ENCODE results near the gene PRICKLE4.

Gene PRICKLE4

DNA sequence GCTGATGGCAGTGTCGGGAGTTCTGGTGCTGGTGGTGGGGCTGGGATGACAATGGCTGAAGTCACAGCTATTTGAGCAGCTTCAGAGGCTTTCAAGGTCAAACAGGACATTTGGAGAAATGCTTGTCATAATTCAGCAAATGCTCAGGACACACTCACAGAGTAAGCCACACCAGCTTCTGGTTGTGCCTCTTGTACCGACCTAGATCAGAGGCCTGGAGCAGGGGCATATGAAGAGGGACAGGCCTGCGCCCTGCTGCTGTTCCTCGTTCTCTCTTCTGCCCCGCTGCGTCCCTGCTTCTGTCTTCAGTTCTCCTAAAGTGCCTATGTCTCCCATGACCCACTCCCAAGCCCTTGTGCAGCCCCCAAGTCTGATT lies 32.5 kb upstream of the PRICKLE4 start:
- no peak overlapping the region for H3K4me3 ChIP-seq (ENCODE audit: insufficient read length, low read depth)

DNA sequence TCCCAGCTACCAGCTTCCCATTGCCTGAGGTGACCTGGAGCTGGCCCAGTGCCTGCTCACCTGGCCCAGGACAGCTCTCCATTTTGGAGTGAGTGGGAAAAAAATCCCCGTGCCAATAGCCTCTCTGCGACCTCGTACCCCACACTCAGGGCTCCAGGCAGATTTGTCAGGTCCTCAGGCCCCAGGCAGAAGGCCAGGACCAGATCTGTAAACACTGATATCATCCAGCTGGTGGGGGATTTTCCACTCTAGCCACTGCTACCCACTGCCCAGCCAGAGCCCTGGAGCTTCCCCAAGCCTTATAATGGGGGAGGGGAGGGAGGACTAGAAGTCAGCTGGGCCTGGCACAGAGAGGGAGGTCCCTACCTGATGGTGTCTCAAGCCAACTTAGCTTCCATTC lies 32.0 kb upstream of the PRICKLE4 start:
- DNase-seq (ENCODE audit: low read depth, low spot score): no peak
- Histone ChIP-seq H3K9ac (ENCODE audit: insufficient read length, low read depth) (no peak overlapping the region), H3K4me1 (ENCODE audit: insufficient read depth, insufficient read length) (peaks cover 3% of the 10 kb centered on the region), H3K9me3 (ENCODE audit: insufficient read depth, low read length) (no peaks in the 10 kb centered on the region), H3K36me3 (ENCODE audit: insufficient read depth, insufficient read length, low read length) (no peaks in the 10 kb centered on the region), H3K27me3 (ENCODE audit: insufficient read depth, insufficient read length) (no peaks in the 10 kb centered on the region), H3K4me3 (ENCODE audit: insufficient read length, low read depth) (no peak overlapping the region)
- TF ChIP-seq SUZ12 (IDR thresholded peaks at IDR 0.05; ENCODE audit: extremely low read depth, insufficient read depth, insufficient read length) (no peak), YY1 (IDR thresholded peaks at IDR 0.05; ENCODE audit: insufficient read depth, insufficient read length) (no peak), ZNF274 (IDR thresholded peaks at IDR 0.05; ENCODE audit: low read depth, low read length) (no peak)

More for the DNA sequence above, 32.5 kb upstream of the PRICKLE4 start:
- no peak for TF ChIP-seq YY1 (IDR thresholded peaks at IDR 0.05; ENCODE audit: insufficient read depth, insufficient read length)
- no peaks in the 10 kb centered on the region for H3K27me3 ChIP-seq (ENCODE audit: insufficient read depth, insufficient read length)
- no peaks in the 10 kb centered on the region for H3K36me3 ChIP-seq (ENCODE audit: insufficient read depth, insufficient read length, low read length)
- H3K9me3 ChIP-seq (ENCODE audit: insufficient read depth, low read length): no peaks in the 10 kb centered on the region
- no peak for DNase-seq (ENCODE audit: low read depth, low spot score)
- H3K4me1 ChIP-seq (ENCODE audit: insufficient read depth, insufficient read length): peaks cover 3% of the 10 kb centered on the region
- no peak overlapping the region for H3K9ac ChIP-seq (ENCODE audit: insufficient read length, low read depth)

DNA sequence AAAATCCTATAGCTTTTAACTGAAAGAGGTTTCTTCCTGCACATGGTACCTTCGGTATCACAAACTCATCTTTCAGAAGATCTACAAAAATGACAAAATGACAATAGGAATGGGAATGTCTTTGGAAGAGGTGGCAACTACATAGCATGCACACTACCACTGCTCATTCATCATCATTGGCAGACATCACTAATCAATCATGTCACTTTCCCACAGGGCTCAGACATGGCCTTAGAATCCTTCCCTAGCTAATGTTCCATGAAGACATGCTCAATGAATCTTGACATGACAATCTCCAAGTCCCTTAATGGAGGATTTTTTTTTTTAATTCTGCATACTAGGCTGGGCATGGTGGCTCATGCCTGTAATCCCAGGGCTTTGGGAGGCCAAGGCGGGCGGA lies 30.2 kb upstream of the PRICKLE4 start:
- Histone ChIP-seq H3K4me1 (ENCODE audit: insufficient read depth, insufficient read length) (peaks cover 3% of the 10 kb centered on the region), H3K4me3 (ENCODE audit: insufficient read length, low read depth) (no peak overlapping the region), H3K9me3 (ENCODE audit: insufficient read depth, low read length) (no peaks in the 10 kb centered on the region), H3K27me3 (ENCODE audit: insufficient read depth, insufficient read length) (no peaks in the 10 kb centered on the region), H3K9ac (ENCODE audit: insufficient read length, low read depth) (no peak overlapping the region), H3K36me3 (ENCODE audit: insufficient read depth, insufficient read length, low read length) (no peaks in the 10 kb centered on the region)
- no peak for DNase-seq (ENCODE audit: low read depth, low spot score)
- TF ChIP-seq ZNF274 (IDR thresholded peaks at IDR 0.05; ENCODE audit: low read depth, low read length) (no peak), SUZ12 (IDR thresholded peaks at IDR 0.05; ENCODE audit: extremely low read depth, insufficient read depth, insufficient read length) (no peak), YY1 (IDR thresholded peaks at IDR 0.05; ENCODE audit: insufficient read depth, insufficient read length) (no peak)

- H3K4me1 ChIP-seq (ENCODE audit: insufficient read depth, insufficient read length): peaks cover 7% of the 10 kb centered on the region
- TF ChIP-seq YY1 (IDR thresholded peaks at IDR 0.05; ENCODE audit: insufficient read depth, insufficient read length) (no peak), ZNF274 (IDR thresholded peaks at IDR 0.05; ENCODE audit: low read depth, low read length) (no peak), SUZ12 (IDR thresholded peaks at IDR 0.05; ENCODE audit: extremely low read depth, insufficient read depth, insufficient read length) (no peak)
These were observed 24.7 kb upstream of the PRICKLE4 start for GRCh38 chr6:41755895-41756294.

DNA sequence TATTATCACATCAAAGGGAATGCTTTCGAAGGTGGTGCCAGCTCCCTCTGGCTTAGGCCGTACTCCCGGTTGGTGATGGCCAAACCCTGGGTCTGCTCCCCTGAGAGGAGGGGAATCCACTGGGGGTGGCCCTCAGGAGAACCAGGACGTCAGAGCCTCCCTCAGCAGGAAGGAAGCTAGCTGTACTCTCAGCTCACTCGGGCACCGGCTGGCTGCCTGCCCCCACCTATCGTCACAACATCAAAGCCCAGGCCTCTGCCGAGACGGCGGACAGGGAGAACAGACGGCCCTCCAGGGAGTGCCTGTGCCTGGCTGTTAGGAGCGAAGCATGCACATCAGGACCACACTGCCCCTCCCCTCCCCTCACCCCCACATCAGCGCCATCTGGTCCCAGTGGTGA lies 24.2 kb upstream of the PRICKLE4 start:
- Histone ChIP-seq H3K4me3 (ENCODE audit: insufficient read length, low read depth) (no peak overlapping the region), H3K9me3 (ENCODE audit: insufficient read depth, low read length) (peaks cover 8% of the 10 kb centered on the region; the same call in 1 of the 2 replicates), H3K4me1 (ENCODE audit: insufficient read depth, insufficient read length) (peaks cover 7% of the 10 kb centered on the region), H3K27me3 (ENCODE audit: insufficient read depth, insufficient read length) (no peaks in the 10 kb centered on the region), H3K36me3 (ENCODE audit: insufficient read depth, insufficient read length, low read length) (no peaks in the 10 kb centered on the region), H3K9ac (ENCODE audit: insufficient read length, low read depth) (no peak overlapping the region)
- DNase-seq (ENCODE audit: low read depth, low spot score): no peak
- TF ChIP-seq ZNF274 (IDR thresholded peaks at IDR 0.05; ENCODE audit: low read depth, low read length): no peak
- no peak for TF ChIP-seq SUZ12 (IDR thresholded peaks at IDR 0.05; ENCODE audit: extremely low read depth, insufficient read depth, insufficient read length)
- no peak for TF ChIP-seq YY1 (IDR thresholded peaks at IDR 0.05; ENCODE audit: insufficient read depth, insufficient read length)

More at GRCh38 chr6:41755895-41756294, 24.7 kb upstream of the PRICKLE4 start:
- peaks cover 8% of the 10 kb centered on the region; the same call in 1 of the 2 replicates for H3K9me3 ChIP-seq (ENCODE audit: insufficient read depth, low read length)
- H3K9ac ChIP-seq (ENCODE audit: insufficient read length, low read depth): no peak overlapping the region
- no peak overlapping the region for H3K4me3 ChIP-seq (ENCODE audit: insufficient read length, low read depth)
- no peaks in the 10 kb centered on the region for H3K27me3 ChIP-seq (ENCODE audit: insufficient read depth, insufficient read length)
- DNase-seq (ENCODE audit: low read depth, low spot score): no peak
- no peaks in the 10 kb centered on the region for H3K36me3 ChIP-seq (ENCODE audit: insufficient read depth, insufficient read length, low read length)

DNA sequence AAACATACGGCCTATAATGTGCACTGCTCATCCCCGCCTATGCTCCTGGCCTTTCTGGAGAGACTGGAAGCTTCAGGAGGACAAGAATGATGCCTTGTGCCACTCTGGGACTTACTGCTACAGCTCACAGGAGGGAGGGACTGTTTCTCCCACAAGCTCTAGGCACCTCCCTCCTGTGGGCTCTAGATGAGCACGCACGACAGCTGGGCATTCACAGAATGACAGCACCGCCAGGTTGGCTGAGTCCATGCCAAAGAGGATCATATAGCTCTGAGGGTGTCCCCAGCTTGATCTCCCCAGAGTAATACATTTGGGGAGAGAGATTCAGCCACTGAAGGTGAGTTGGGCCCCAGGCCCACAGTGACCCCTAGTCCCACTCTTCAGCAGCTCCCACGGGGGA lies 23.3 kb upstream of the PRICKLE4 start:
- no peak for DNase-seq (ENCODE audit: low read depth, low spot score)
- Histone ChIP-seq H3K4me1 (ENCODE audit: insufficient read depth, insufficient read length) (peaks cover 7% of the 10 kb centered on the region), H3K9me3 (ENCODE audit: insufficient read depth, low read length) (peaks cover 8% of the 10 kb centered on the region; the same call in 1 of the 2 replicates), H3K27me3 (ENCODE audit: insufficient read depth, insufficient read length) (no peaks in the 10 kb centered on the region), H3K4me3 (ENCODE audit: insufficient read length, low read depth) (no peak overlapping the region), H3K9ac (ENCODE audit: insufficient read length, low read depth) (no peak overlapping the region), H3K36me3 (ENCODE audit: insufficient read depth, insufficient read length, low read length) (no peaks in the 10 kb centered on the region)
- TF ChIP-seq ZNF274 (IDR thresholded peaks at IDR 0.05; ENCODE audit: low read depth, low read length): no peak
- no peak for TF ChIP-seq SUZ12 (IDR thresholded peaks at IDR 0.05; ENCODE audit: extremely low read depth, insufficient read depth, insufficient read length)
- TF ChIP-seq YY1 (IDR thresholded peaks at IDR 0.05; ENCODE audit: insufficient read depth, insufficient read length): no peak

GRCh38 chr6:41757931-41758640 lies 22.5 kb upstream of the PRICKLE4 start:
- H3K4me3 ChIP-seq (ENCODE audit: insufficient read length, low read depth): no peak overlapping the region
- H3K4me1 ChIP-seq (ENCODE audit: insufficient read depth, insufficient read length): peaks cover 7% of the 10 kb centered on the region
- DNase-seq (ENCODE audit: low read depth, low spot score): no peak
- no peak overlapping the region for H3K9ac ChIP-seq (ENCODE audit: insufficient read length, low read depth)
- no peaks in the 10 kb centered on the region for H3K27me3 ChIP-seq (ENCODE audit: insufficient read depth, insufficient read length)
- peaks cover 8% of the 10 kb centered on the region; the same call in 1 of the 2 replicates for H3K9me3 ChIP-seq (ENCODE audit: insufficient read depth, low read length)
- no peak for TF ChIP-seq YY1 (IDR thresholded peaks at IDR 0.05; ENCODE audit: insufficient read depth, insufficient read length)
- H3K36me3 ChIP-seq (ENCODE audit: insufficient read depth, insufficient read length, low read length): no peaks in the 10 kb centered on the region
